PC-9 (cell line): ENCODE measurements around the gene TSPOAP1. TPM values are rescaled to one million over a fixed set of nuclear protein-coding genes. Genes with fewer than 3 reads are reported as not detected.

Source experiments
- BruUV-seq: library from RNA; stranded (reverse); fragments of 400-500 nt; replicated peaks from 2 replicates; lab custom pipeline; 2021; lab: Mats Ljungman, UMichigan
- CTCF ChIA-PET: fragments of 300-600 bp; sonication (Branson Sonifier 250); formaldehyde crosslinking; loops from one replicate; lab custom pipeline; 2022; ENCODE audit warnings: antibody characterized with exemption; lab: Charles Lee
- POLR2A ChIA-PET: fragments of 300-600 bp; sonication (Branson Sonifier 250); formaldehyde crosslinking; loops from one replicate; lab custom pipeline; 2022; ENCODE audit warnings: antibody characterized with exemption; ENCODE audit not compliant: unreplicated experiment; lab: Charles Lee
- DNase-seq, 2 experiments: peaks; one replicate each; pipeline versions ENCODE4 v3.0.0 to v3.0.0-alpha.2; 2015 to 2022; ENCODE audit warnings: mixed read lengths in 1 of 2
- H2AFZ ChIP-seq: fragments of 200-600 bp; sonication (generic); 2 replicates; pipeline ENCODE4 v1.8.1; 2017; ENCODE audit warnings: antibody characterized with exemption
- H3F3A ChIP-seq: fragments of 200-600 bp; sonication (generic); 2 replicates; pipeline ENCODE4 v1.8.1; 2017; ENCODE audit warnings: antibody characterized with exemption, mild to moderate bottlenecking, low read depth; ENCODE audit not compliant: insufficient read depth
- H3K27ac ChIP-seq: fragments of 200-600 bp; sonication (generic); 2 replicates; pipeline ENCODE4 v1.6.1; 2016; ENCODE audit warnings: mixed run types
- H3K27me3 ChIP-seq: fragments of 200-600 bp; sonication (generic); 2 replicates; pipeline ENCODE4 v1.6.1; 2016; ENCODE audit warnings: low read depth, mixed run types; ENCODE audit not compliant: insufficient read depth
- H3K36me3 ChIP-seq: fragments of 200-600 bp; sonication (generic); 2 replicates; pipeline ENCODE4 v1.6.1; 2016; ENCODE audit warnings: low read depth, mixed run types
- H3K4me1 ChIP-seq: fragments of 200-600 bp; sonication (generic); replicated peaks from 2 replicates; pipeline ENCODE4 v1.6.1; 2016; ENCODE audit warnings: mixed run types; ENCODE audit not compliant: insufficient read depth
- H3K4me2 ChIP-seq: fragments of 200-600 bp; sonication (generic); 2 replicates; pipeline ENCODE4 v1.6.1; 2017; ENCODE audit warnings: mixed run types
- H3K4me3 ChIP-seq: fragments of 200-600 bp; sonication (generic); 2 replicates; pipeline ENCODE4 v1.6.1; 2016; ENCODE audit warnings: mixed run types
- H3K79me2 ChIP-seq: fragments of 200-600 bp; sonication (generic); 2 replicates; pipeline ENCODE4 v1.6.1; 2017; ENCODE audit warnings: low read depth, mixed run types
- H3K9me2 ChIP-seq: fragments of 200-600 bp; sonication (generic); 2 replicates; pipeline ENCODE4 v1.8.1; 2017; ENCODE audit warnings: mild to moderate bottlenecking; ENCODE audit not compliant: insufficient read depth
- H3K9me3 ChIP-seq: fragments of 200-600 bp; sonication (generic); 2 replicates; pipeline ENCODE4 v1.8.1; 2016; ENCODE audit warnings: low read depth; ENCODE audit not compliant: insufficient read depth
- H4K20me1 ChIP-seq: fragments of 200-600 bp; sonication (generic); 2 replicates; pipeline ENCODE4 v1.8.1; 2017; ENCODE audit not compliant: insufficient read depth
- CTCF ChIP-seq: fragments of 200-600 bp; sonication (generic); conservative IDR thresholded peaks from 2 replicates; pipeline ENCODE4 v1.6.1; 2017; ENCODE audit warnings: mixed run types, antibody characterized with exemption, mild to moderate bottlenecking, moderate library complexity
- EZH2 ChIP-seq: fragments of 200-600 bp; sonication (generic); IDR thresholded peaks from 2 replicates; pipeline ENCODE4 v1.8.0; 2017; ENCODE audit warnings: antibody characterized with exemption, low read depth
- intact Hi-C: fragments of 100-400 bp; cut with micrococcal nuclease; formaldehyde crosslinking; loops from one replicate; pipeline ENCODE4 v1.10.0; 2022; ENCODE audit not compliant: unreplicated experiment
- total RNA-seq: library from RNA; stranded (reverse); gene quantifications from 2 replicates; pipeline ENCODE4 v1.2.3, GENCODE V29; 2021

The TSPOAP1 gene
- total RNA-seq, 1 experiment from 2014 or later, result 0.15 TPM

GRCh38 chr17:58278661-58279015 is 50.0 kb downstream of the TSPOAP1 start:
- H3K27me3 ChIP-seq, result peaks cover 78% of the 10 kb centered on the region
- H3K27ac ChIP-seq, result no peak overlapping the region
- ChIA-PET POLR2A (no interaction called here), CTCF (no interaction called here)
- H3K9me3 ChIP-seq, result no peaks in the 10 kb centered on the region
- no peak overlapping the region for H3K4me3 ChIP-seq
- H3K36me3 ChIP-seq, result no peaks in the 10 kb centered on the region
- no peak overlapping the region for H2AFZ ChIP-seq
- no peak for DNase-seq
- no peak overlapping the region for H3K4me2 ChIP-seq
- no peaks in the 10 kb centered on the region for H4K20me1 ChIP-seq
- TF ChIP-seq CTCF, result no peak
- no peak for TF ChIP-seq EZH2
- no TSS peak for BruUV-seq
- H3K79me2 ChIP-seq, result no peaks in the 10 kb centered on the region
- H3K4me1 ChIP-seq, result no peaks in the 10 kb centered on the region
- no peaks in the 10 kb centered on the region for H3F3A ChIP-seq
- intact Hi-C loops, result no loop called here
- no peaks in the 10 kb centered on the region for H3K9me2 ChIP-seq

- Histone ChIP-seq H3F3A (no peaks in the 10 kb centered on the region), H3K9me2 (no peaks in the 10 kb centered on the region), H4K20me1 (no peaks in the 10 kb centered on the region), H3K27ac (no peak overlapping the region), H2AFZ (no peak overlapping the region), H3K4me1 (no peaks in the 10 kb centered on the region), H3K4me2 (no peak overlapping the region), H3K36me3 (no peaks in the 10 kb centered on the region), H3K79me2 (no peaks in the 10 kb centered on the region), H3K4me3 (no peak overlapping the region), H3K27me3 (peaks cover 84% of the 10 kb centered on the region), H3K9me3 (no peaks in the 10 kb centered on the region)
- no peak for DNase-seq
- no TSS peak for BruUV-seq
- TF ChIP-seq CTCF, result no peak
- TF ChIP-seq EZH2, result no peak
- intact Hi-C loops, result loop anchor here (1.0 kb wide), 1 partner anchor 169 kb away; no protein-coding TSS in a partner anchor
- ChIA-PET POLR2A (no interaction called here), CTCF (no interaction called here)
These were observed 50.6 kb downstream of the TSPOAP1 start for GRCh38 chr17:58277802-58278595.

- H2AFZ ChIP-seq, result no peak overlapping the region
- peaks cover 88% of the 10 kb centered on the region for H3K27me3 ChIP-seq
- BruUV-seq, result no TSS peak
- no peak overlapping the region for H3K4me2 ChIP-seq
- intact Hi-C loops, result loop anchor here (1.0 kb wide), 1 partner anchor 170 kb away; no protein-coding TSS in a partner anchor
- no peaks in the 10 kb centered on the region for H4K20me1 ChIP-seq
- no peak overlapping the region for H3K4me3 ChIP-seq
- TF ChIP-seq EZH2 (no peak), CTCF (peak; percentile 68)
- ChIA-PET POLR2A (no interaction called here), CTCF (no interaction called here)
- no peaks in the 10 kb centered on the region for H3K9me2 ChIP-seq
- H3K27ac ChIP-seq, result no peak overlapping the region
- H3K4me1 ChIP-seq, result no peaks in the 10 kb centered on the region
- no peak for DNase-seq
- no peaks in the 10 kb centered on the region for H3K9me3 ChIP-seq
- no peaks in the 10 kb centered on the region for H3K79me2 ChIP-seq
- no peaks in the 10 kb centered on the region for H3K36me3 ChIP-seq
- H3F3A ChIP-seq, result no peaks in the 10 kb centered on the region
These were observed 51.3 kb downstream of the TSPOAP1 start for GRCh38 chr17:58277107-58277801.
